Kidney epithelial cell (primary cell): ENCODE measurements around the gene FOXD1. TPM values are rescaled to one million over a fixed set of nuclear protein-coding genes. Genes with fewer than 3 reads are reported as not detected.

Experiments
- DNase-seq: peaks from one replicate; pipeline ENCODE4 v3.0.0-alpha.2; 2010; ENCODE audit warnings: low read depth
- H3K27me3 ChIP-seq: 2 replicates; pipeline ENCODE4 v1.6.0; 2011; ENCODE audit warnings: low read length; ENCODE audit not compliant: control insufficient read depth, insufficient read depth
- H3K36me3 ChIP-seq: 2 replicates; pipeline ENCODE4 v1.5.1; 2011; ENCODE audit warnings: low read length; ENCODE audit not compliant: control insufficient read depth, insufficient read depth
- H3K4me3 ChIP-seq: 2 replicates; pipeline ENCODE4 v1.5.1; 2011; ENCODE audit warnings: low read depth, mild to moderate bottlenecking, control low read depth, low read length
- total RNA-seq: library from RNA; depleted of rRNA; stranded (reverse); fragments of >200 nt; gene quantifications from 2 replicates; pipeline ENCODE4 v1.2.3, GENCODE V29; 2015
- TF ChIP-seq, protein P1 (sequence below): IDR thresholded peaks from 2 replicates; pipeline ENCODE4 v1.5.1; 2011; ENCODE audit warnings: mild to moderate bottlenecking, moderate library complexity, low read length, control low read depth, inconsistent platforms; ENCODE audit not compliant: insufficient read depth, poor library complexity, severe bottlenecking

FOXD1 gene
- total RNA-seq, 1 donor from 2014 or later = 14.7 TPM

DNA sequence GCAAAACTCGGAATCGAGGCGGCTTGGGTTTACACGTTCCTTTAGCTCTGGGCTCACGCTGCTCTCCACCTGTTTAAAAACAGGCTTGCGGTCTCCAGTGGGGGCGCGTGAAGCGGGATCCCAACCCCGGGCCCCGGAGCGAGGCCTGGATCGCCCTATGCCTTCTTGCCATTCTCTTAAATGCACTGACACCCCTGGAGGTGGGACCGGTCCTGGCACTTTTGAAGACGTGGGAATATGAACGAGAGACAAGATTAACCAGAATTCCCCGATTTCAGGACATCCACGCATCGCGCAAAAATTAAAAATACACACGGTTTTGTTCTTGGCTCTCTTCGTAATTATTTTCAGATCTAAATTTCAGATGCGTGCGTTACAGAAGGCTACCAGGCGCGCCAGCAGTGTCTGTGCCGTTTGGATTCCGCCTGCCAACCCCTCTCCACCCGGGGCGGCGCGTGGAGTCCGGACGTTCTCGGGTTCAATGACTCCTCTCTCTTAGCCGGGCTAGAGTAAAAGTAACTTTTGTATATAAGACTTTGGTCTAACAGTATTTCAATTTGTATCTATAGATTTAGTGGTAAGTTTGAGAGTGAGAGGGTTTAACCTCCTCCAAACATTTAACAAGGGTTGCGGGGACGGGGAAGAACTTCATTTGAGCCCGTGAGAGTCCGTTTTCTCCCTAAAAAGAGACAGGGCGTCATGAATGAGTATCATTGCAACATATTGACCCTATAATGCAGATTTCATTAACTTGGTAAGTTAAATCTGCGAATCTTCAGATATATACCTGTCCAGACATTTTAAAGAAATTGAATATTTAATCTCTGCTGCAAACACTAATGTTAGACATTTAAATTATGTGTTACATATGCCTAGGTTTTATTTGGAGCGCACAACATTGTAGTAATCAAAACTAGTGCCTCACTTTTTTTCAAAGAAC, 3.8 kb downstream of the FOXD1 start:
- DNase-seq = no peak
- TF ChIP-seq, protein P1, sequence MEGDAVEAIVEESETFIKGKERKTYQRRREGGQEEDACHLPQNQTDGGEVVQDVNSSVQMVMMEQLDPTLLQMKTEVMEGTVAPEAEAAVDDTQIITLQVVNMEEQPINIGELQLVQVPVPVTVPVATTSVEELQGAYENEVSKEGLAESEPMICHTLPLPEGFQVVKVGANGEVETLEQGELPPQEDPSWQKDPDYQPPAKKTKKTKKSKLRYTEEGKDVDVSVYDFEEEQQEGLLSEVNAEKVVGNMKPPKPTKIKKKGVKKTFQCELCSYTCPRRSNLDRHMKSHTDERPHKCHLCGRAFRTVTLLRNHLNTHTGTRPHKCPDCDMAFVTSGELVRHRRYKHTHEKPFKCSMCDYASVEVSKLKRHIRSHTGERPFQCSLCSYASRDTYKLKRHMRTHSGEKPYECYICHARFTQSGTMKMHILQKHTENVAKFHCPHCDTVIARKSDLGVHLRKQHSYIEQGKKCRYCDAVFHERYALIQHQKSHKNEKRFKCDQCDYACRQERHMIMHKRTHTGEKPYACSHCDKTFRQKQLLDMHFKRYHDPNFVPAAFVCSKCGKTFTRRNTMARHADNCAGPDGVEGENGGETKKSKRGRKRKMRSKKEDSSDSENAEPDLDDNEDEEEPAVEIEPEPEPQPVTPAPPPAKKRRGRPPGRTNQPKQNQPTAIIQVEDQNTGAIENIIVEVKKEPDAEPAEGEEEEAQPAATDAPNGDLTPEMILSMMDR = peak; percentile 16
- Histone ChIP-seq H3K4me3 (peak overlapping the region; percentile 60), H3K27me3 (peaks cover 3% of the 10 kb centered on the region), H3K36me3 (no peaks in the 10 kb centered on the region)

DNA sequence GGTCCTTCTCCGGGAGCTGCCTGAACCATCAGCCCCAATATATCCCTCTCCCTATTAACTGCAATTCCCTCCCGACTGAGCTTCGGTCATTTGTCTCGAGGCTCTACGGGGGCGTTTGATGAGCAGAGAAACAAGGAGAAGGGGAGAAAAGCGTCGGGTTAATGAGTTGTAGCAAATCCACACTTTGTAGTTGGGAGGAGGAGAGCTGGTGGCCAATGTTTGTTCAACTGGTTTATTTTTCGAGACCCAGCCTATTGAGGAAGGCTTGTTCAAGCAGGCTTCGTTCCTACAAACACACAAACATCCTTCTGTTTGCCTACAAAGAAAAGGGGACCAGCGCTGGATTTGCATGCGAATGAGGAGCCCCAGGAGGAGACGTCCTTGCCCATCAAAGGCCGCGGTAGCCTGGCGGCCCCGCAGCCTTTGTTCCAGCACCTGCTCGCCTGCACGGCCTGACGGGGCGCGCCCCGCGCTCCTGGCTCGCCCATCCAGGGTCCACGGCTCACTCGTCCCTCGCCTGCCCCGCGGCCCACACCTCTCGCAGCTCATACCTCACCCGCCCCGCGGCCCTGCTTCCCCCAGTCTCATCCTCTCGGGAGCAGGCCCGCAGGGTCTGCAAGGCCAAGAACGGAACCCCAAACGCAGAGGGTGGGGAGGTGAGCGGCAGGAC, 4.6 kb downstream of the FOXD1 start:
- H3K4me3 ChIP-seq = peak overlapping the region; percentile 60
- TF ChIP-seq, protein P1 = no peak
- H3K27me3 ChIP-seq = peaks cover 3% of the 10 kb centered on the region

DNA sequence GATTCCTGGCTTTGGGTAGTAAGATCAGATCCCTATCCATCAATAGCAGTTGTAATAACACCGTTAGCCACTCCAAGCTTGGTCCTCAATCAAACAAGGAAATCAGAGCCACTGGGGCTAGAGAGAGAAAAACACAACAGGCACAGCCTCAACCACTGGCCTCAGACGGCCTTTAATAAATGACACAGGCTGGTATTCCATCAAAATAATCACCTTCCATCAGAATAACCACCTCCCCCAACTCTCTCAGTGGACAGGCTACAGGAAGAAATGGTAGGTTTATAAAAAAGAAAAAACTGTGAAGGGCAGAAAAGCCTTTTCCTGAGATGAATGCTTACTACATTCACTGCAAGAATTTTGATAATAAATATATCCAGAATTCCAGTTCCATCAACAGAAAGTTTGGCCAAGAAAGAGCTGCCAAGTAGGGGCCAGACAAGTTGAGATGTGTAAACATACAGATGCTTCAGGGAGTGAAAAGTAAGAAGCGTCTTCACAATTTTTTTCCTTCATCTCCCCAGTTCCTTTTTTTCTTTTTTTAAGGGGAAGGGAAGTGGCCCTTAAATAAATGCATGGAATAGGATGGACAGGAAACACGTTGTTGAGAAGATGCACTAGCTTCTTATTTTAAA, 5.5 kb downstream of the FOXD1 start:
- Histone ChIP-seq H3K36me3 (no peaks in the 10 kb centered on the region), H3K27me3 (peaks cover 3% of the 10 kb centered on the region), H3K4me3 (no peak overlapping the region)
- no peak for DNase-seq
- TF ChIP-seq, protein P1 = no peak

More for the DNA sequence above, 4.6 kb downstream of the FOXD1 start:
- DNase-seq = no peak
- H3K36me3 ChIP-seq = no peaks in the 10 kb centered on the region

DNA sequence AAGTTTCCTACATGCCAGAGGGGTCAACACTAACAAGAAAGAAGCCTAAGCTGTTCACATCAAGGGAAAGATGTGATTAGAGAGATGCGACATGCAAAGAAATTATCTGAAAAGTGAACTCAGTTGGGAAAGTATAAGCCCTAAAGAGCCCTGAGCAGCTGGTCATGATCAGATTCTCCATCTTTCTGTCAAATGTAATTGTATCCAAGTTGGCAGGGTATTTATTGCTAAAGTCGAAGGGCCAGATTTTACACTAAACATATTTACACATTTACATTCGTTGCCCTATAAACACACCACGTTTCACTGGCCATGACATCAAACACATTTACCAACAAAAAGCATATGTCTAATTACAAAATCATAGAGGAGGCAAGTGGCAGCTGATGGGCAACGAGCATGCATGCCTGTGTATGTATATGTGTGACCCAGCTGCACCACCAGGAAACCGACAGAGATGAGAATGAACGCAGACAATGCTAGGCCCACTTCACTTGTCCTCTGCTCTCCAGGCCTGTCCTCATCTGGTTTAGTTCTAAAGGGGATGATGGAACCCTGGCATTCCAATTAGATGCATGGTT, 6.3 kb downstream of the FOXD1 start:
- H3K27me3 ChIP-seq = peaks cover 3% of the 10 kb centered on the region
- H3K36me3 ChIP-seq = no peaks in the 10 kb centered on the region
- no peak overlapping the region for H3K4me3 ChIP-seq
- no peak for DNase-seq
- TF ChIP-seq, protein P1 = no peak

DNA sequence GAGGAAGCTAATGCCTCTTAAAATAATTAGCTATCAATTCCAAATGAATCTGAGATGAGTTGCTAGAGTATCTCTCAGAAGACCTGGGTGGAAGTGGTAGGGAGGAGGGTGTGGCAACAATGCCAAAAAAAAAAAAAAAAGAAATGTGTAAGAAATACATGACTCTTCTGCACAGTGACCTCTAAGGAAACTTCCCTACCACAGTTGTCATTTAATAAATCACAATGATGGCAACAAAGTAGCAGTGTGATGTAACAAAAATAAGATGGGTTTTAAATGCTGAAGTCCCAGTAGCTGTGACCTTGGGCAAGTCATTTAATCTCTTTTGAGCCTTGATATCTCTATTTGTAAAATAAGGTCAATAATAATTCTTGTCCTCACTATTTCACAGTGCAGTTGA, 7.2 kb downstream of the FOXD1 start:
- Histone ChIP-seq H3K4me3 (no peak overlapping the region), H3K27me3 (peaks cover 3% of the 10 kb centered on the region), H3K36me3 (no peaks in the 10 kb centered on the region)
- TF ChIP-seq, protein P1 = no peak
- DNase-seq = no peak
